HL-60 (cell line): ENCODE measurements around the gene SLC5A11.
"Not testable (repeated sequence)": the region's sequence is repeated elsewhere in the genome, so short reads cannot be mapped to it uniquely, and the experiment has no call there.

Source experiments
- DNase-seq, 2 experiments: peaks; one replicate each; pipeline ENCODE4 v3.0.0-alpha.2; 2010 to 2020; ENCODE audit warnings: low read depth in 1 of 2, low spot score in 1 of 2
- H3K27ac ChIP-seq: fragments of 250-450 bp; sonication (Bioruptor Pico); replicated peaks from 2 replicates; pipeline ENCODE4 v1.5.1; 2020; ENCODE audit warnings: mild to moderate bottlenecking, moderate library complexity
- H3K27me3 ChIP-seq: fragments of 250-450 bp; sonication (Bioruptor Pico); 2 replicates; pipeline ENCODE4 v1.5.1; 2021; ENCODE audit warnings: mild to moderate bottlenecking, moderate library complexity; ENCODE audit not compliant: insufficient read depth, poor library complexity, severe bottlenecking
- H3K4me3 ChIP-seq: replicated peaks from 2 replicates; pipeline ENCODE4 v1.5.1; 2011; ENCODE audit warnings: mild to moderate bottlenecking, control low read depth, low read length; ENCODE audit not compliant: insufficient read depth
- GABPA ChIP-seq: IDR thresholded peaks from 2 replicates; pipeline ENCODE4 v1.6.1; 2012; ENCODE audit warnings: low read depth
- POLR2AphosphoS5 ChIP-seq: IDR thresholded peaks from 2 replicates; pipeline ENCODE4 v1.6.1; 2012; ENCODE audit warnings: low read depth
- REST ChIP-seq: IDR thresholded peaks from 2 replicates; pipeline ENCODE4 v1.6.1; 2012; ENCODE audit warnings: low read depth; ENCODE audit not compliant: insufficient replicate concordance
- SPI1 ChIP-seq: IDR thresholded peaks from 2 replicates; pipeline ENCODE4 v1.6.1; 2012; ENCODE audit warnings: low read depth, mild to moderate bottlenecking, borderline replicate concordance
- TF ChIP-seq, protein P1 (sequence below): IDR thresholded peaks from one replicate; pipeline ENCODE4 v1.5.1; 2011; ENCODE audit warnings: low read length, control low read depth, inconsistent platforms; ENCODE audit not compliant: insufficient read depth

Gene SLC5A11

GRCh38 chr16:24805484-24805883, 40.3 kb upstream of the SLC5A11 start:
- no peak overlapping the region for H3K4me3 ChIP-seq
- no peak overlapping the region for H3K27ac ChIP-seq
- TF ChIP-seq, protein P1, sequence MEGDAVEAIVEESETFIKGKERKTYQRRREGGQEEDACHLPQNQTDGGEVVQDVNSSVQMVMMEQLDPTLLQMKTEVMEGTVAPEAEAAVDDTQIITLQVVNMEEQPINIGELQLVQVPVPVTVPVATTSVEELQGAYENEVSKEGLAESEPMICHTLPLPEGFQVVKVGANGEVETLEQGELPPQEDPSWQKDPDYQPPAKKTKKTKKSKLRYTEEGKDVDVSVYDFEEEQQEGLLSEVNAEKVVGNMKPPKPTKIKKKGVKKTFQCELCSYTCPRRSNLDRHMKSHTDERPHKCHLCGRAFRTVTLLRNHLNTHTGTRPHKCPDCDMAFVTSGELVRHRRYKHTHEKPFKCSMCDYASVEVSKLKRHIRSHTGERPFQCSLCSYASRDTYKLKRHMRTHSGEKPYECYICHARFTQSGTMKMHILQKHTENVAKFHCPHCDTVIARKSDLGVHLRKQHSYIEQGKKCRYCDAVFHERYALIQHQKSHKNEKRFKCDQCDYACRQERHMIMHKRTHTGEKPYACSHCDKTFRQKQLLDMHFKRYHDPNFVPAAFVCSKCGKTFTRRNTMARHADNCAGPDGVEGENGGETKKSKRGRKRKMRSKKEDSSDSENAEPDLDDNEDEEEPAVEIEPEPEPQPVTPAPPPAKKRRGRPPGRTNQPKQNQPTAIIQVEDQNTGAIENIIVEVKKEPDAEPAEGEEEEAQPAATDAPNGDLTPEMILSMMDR: no peak
- TF ChIP-seq GABPA: no peak
- TF ChIP-seq POLR2AphosphoS5: no peak
- TF ChIP-seq SPI1: no peak
- TF ChIP-seq REST: no peak
- DNase-seq: no peak
- no peaks in the 10 kb centered on the region for H3K27me3 ChIP-seq

- no peaks in the 10 kb centered on the region for H3K27me3 ChIP-seq
- TF ChIP-seq REST (no peak), POLR2AphosphoS5 (no peak), SPI1 (no peak), GABPA (no peak)
- TF ChIP-seq, protein P1: no peak
- H3K27ac ChIP-seq: no peak overlapping the region
- no peak for DNase-seq
- no peak overlapping the region for H3K4me3 ChIP-seq
These were observed 38.5 kb upstream of the SLC5A11 start for GRCh38 chr16:24807301-24807700.

GRCh38 chr16:24810951-24811843, 34.6 kb upstream of the SLC5A11 start:
- TF ChIP-seq GABPA (no peak), POLR2AphosphoS5 (no peak), REST (no peak), SPI1 (no peak)
- TF ChIP-seq, protein P1: no peak
- H3K27me3 ChIP-seq: no peaks in the 10 kb centered on the region
- no peak overlapping the region for H3K4me3 ChIP-seq
- no peak overlapping the region for H3K27ac ChIP-seq
- DNase-seq: no peak

DNA sequence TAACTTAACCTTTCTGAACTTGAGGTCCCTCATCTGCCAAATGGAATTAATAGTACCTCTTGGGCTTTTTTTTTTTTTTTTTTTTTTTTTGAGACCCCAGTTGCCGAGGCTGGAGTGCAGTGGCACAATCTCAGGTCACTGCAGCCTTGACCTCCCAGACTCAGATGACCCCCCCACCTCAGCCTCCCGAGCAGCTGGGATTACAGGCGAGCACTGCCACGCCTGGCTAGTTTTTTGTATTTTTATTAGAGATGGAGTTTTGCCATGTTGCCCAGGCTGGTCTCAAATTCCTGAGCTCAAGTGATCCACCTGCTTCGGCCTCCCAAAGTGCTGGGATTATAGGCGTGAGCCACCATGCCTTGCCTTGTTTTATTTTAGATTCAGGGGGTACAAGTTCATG, 33.0 kb upstream of the SLC5A11 start:
- H3K27me3 ChIP-seq, H3K27ac ChIP-seq, DNase-seq, H3K4me3 ChIP-seq: not testable (repeated sequence)
